CD4-positive, alpha-beta T cell treated with Interleukin-2 at 100 ng/mL for 4 hours (primary cell): Measurements from ENCODE around the gene CEBPE.
"Not testable (repeated sequence)": the region's sequence is repeated elsewhere in the genome, so short reads cannot be mapped to it uniquely, and the experiment has no call there.

ENCODE experiments used
- DNase-seq: peaks from one replicate; pipeline ENCODE4 v3.0.0-alpha.2; 2020; ENCODE audit warnings: low spot score

CEBPE gene

GRCh38 chr14:23121361-23121771 is 2.3 kb upstream of the CEBPE start:
- no peak for DNase-seq

GRCh38 chr14:23120541-23121251 is 1.6 kb upstream of the CEBPE start:
- DNase-seq = peak; percentile 84

DNA sequence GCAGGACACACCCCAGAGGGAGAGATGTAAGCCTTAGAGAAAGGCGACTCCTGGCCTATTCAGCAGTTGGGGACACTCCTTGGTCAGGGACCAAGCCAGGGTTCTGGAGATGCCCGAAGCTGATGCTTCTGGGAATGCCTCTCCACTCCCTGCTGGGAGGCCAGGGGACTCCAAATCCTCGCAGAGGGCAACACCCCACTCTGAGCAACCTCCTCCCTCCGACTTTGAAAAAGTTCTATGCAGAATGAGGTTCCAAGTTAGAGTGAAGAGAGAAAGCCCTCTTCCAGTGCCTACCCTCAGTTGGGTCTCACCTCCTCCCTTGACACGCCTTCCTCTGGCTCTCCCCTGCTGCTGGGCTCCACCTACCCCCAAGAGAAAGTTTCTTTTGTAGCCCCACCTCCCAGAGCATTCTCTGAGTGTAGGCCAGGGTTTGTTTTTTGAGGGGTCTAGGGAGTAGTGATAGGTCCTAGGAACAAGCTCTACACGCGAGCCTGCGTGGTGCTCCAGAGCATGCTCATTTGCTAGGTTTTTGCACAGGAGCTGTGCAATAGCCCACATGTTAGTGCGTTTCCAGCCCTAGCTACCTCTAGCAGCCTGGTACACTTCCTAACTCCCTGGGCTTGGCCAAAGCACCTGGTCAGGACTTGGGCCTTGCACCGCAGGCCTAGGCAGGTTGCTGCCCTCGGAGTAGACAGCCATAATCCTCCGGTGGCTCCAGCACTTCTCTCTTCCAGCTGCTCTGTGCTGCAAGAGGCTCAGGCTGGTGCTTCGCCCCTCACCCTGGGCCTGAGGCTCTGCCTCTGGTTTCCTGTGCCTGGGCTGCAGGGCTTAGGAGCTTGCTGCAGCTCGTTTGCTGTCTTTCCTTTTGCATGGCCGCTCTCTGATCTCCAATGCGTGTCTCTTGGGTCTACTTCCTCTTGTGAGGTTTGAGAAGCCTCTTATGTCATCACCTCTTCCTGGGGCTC is 590 bp upstream of the CEBPE start:
- peak; percentile 27 for DNase-seq

DNA sequence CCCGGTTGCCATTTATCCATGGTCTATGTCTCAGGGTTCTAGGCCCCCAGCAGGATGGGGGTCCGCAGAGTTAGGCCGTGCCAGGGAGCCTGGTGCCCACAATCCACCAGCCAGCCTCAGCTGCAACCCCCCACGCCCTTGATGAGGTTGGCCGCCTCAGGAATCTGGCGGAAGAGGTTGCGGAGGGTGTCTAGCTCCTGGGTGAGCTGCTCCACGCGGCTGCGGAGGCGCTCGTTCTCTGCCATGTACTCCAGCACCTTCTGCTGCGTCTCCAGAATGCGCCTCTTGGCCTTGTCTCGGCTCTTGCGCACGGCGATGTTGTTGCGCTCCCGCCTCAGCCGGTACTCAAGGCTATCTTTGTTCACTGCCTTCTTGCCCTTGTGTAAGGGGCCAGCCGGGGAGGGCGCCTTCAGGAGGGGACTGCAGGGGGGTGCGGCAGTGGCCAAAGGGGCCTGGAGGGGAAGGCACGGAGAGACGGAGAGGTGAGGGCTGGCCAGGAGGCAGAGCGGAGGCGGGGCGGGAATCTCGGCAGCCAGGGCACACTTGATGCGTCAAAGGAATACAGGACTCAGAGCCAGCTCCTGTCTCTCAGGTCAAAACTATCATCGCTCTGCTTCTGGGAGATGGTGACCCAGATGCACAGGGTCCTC is 1.6 kb downstream of the CEBPE start:
- DNase-seq = no peak

- DNase-seq = no peak
Observed at GRCh38 chr14:23115918-23116317, 3.1 kb downstream of the CEBPE start.

- DNase-seq = no peak
Observed at GRCh38 chr14:23115039-23115731, 3.9 kb downstream of the CEBPE start.

DNA sequence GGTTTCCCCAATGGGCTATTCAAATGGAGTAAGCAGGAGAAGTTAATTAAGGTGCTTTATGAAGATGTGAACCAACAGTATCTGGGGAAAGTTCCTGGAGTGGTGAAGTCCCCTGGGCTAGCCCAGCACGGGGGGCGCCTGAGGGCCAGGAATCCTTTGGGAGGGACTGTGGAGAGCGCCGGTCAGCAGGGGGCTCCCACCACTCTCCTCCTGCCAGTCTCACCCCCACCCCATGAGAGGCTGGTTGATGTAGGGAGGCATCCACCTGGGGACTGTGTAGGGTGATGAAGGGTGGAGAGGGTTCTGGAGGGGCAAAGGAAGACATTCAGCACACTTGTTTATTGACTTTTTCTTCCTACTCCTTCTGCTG is 4.4 kb downstream of the CEBPE start:
- DNase-seq = no peak

DNA sequence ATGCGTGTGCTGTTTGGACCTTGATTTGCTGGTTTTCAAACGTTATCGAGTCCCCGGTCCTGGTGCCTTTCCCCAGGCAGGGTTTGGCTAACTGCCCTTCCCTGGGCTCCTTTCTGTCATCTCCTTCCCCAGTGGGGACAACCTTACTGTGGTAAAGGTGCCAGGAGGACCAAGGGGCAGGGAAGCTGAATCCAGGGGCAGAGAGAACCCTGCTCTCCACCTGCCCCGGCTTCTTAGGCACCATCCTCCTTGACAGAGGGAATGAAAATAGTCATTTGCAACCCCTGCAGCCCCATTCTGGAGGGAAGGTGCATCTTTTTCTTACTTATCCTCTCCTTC is 5.0 kb downstream of the CEBPE start:
- DNase-seq = no peak

- no peak for DNase-seq
Observed at GRCh38 chr14:23113431-23114119, 5.5 kb downstream of the CEBPE start.

- no peak for DNase-seq
Observed at GRCh38 chr14:23112359-23113178, 6.5 kb downstream of the CEBPE start.

GRCh38 chr14:23110579-23111365 is 8.3 kb downstream of the CEBPE start:
- DNase-seq = no peak

- no peak for DNase-seq
Observed at GRCh38 chr14:23109769-23110168, 9.3 kb downstream of the CEBPE start.

GRCh38 chr14:23108169-23108568 is 10.9 kb downstream of the CEBPE start:
- DNase-seq = not testable (repeated sequence)

GRCh38 chr14:23107620-23108019 is 11.4 kb downstream of the CEBPE start:
- not testable (repeated sequence) for DNase-seq

- DNase-seq = no peak
Observed at GRCh38 chr14:23106747-23107045, 12.4 kb downstream of the CEBPE start.

- no peak for DNase-seq
Observed at GRCh38 chr14:23105348-23105824, 13.7 kb downstream of the CEBPE start.

DNA sequence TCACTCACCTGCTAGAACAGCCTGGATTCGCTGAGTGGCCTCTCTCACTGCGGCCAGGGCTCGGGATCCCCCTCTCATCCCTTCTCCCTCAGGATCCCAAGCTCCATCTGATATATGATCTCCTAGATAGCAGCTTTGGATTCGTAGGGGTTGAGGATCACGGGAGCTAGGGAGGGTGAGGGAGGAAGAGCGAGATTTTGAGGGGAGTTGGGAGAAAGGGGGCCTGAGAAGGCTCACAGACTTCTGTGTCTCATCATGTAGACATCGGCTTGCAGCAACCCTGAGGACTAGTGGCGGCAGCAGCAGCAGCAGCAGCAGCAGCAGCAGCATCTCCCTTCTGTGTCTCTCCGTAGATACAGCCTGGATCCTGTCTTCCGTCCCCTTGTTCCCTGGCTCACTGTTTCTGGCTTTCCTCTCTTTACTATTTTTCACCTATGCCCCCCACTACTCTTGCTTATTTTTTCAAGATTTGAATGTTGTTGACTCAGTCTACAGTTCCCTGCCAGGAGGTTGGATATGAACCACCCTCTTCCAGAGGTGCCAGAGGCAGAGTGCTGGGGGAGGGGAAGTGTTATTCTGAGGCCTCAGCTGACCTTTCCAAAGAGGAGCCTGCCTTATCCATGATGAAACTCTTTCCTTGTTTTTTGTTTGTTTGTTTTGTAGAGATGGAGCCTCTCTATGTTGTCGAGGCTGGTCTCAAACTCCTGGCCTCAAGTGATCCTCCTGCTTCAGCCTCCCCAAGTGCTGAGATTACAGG is 14.3 kb downstream of the CEBPE start, which contains the start of gene CIROP:
CIROP (minus strand) TSS at position 399 of the 757 bp plus-strand sequence; CDS start at position 330, 69 bp downstream.
- DNase-seq = no peak

- DNase-seq = no peak
Observed at GRCh38 chr14:23104070-23104590, 14.9 kb downstream of the CEBPE start.

- no peak for DNase-seq
Observed at GRCh38 chr14:23103581-23103980, 15.5 kb downstream of the CEBPE start.
